GM12878 (cell line): ENCODE results near the gene TTC31. TPM values are rescaled to one million over a fixed set of nuclear protein-coding genes. Genes with fewer than 3 reads are reported as not detected.

Experiments used
- ATAC-seq: fragments of 200-7000 bp; cut with Tn5 transposase; 3 replicates; pipeline ENCODE4 v1.9.1; 2020; ENCODE audit warnings: mild to moderate bottlenecking, moderate library complexity
- BruUV-seq: library from RNA; stranded (reverse); fragments of 400-500 nt; replicated peaks from 2 replicates; lab custom pipeline; 2021; lab: Mats Ljungman, UMichigan
- CTCF ChIA-PET: fragments of 300-600 bp; sonication (Branson Sonifier 250); formaldehyde crosslinking; extraction: SDS; loops from one replicate; lab custom pipeline; 2021; ENCODE audit warnings: inconsistent platforms; lab: Yijun Ruan, JAX
- POLR2A ChIA-PET: fragments of 350-600 bp; formaldehyde crosslinking; extraction: SDS; loops from one replicate; lab custom pipeline; 2021; ENCODE audit warnings: inconsistent platforms; lab: Charles Lee
- RAD21 ChIA-PET: fragments of 300-600 bp; sonication (Branson Sonifier 250); formaldehyde crosslinking; loops from one replicate; lab custom pipeline; 2023; ENCODE audit warnings: antibody characterized with exemption; ENCODE audit not compliant: unreplicated experiment; lab: Charles Lee
- SMC1A ChIA-PET: fragments of 300-600 bp; sonication (Branson Sonifier 250); formaldehyde crosslinking; loops from one replicate; lab custom pipeline; 2023; ENCODE audit not compliant: unreplicated experiment, uncharacterized antibody; lab: Charles Lee
- DNase-seq: peaks from one replicate; pipeline ENCODE4 v3.0.0-alpha.2; 2011; ENCODE audit warnings: low read depth, low spot score
- FAIRE-seq: peaks from 3 replicates; lab custom pipeline; 2011; peaks lifted over from hg19 to GRCh38; lab: Jason Lieb, UNC
- H2AFZ ChIP-seq: 2 replicates; pipeline ENCODE4 v1.6.0; 2011; ENCODE audit warnings: low read depth, low read length, control low read depth; ENCODE audit not compliant: control insufficient read depth
- H3K27ac ChIP-seq: 2 replicates; pipeline ENCODE4 v1.5.1; 2011; ENCODE audit warnings: control low read depth; ENCODE audit not compliant: control insufficient read depth, insufficient read depth
- H3K27me3 ChIP-seq, 2 experiments: replicated peaks in 1 of 2; 2 replicates each; pipeline versions ENCODE4 v1.6.0 to v1.6.1; 2011; ENCODE audit warnings: low read length in 1 of 2; ENCODE audit not compliant: control insufficient read depth in 2 of 2, insufficient read depth in 2 of 2
- H3K36me3 ChIP-seq, 2 experiments: 2 replicates each; pipeline ENCODE4 v1.5.1; 2011; ENCODE audit warnings: low read length in 1 of 2; ENCODE audit not compliant: control insufficient read depth in 2 of 2, insufficient read depth in 2 of 2
- H3K4me1 ChIP-seq: 2 replicates; pipeline ENCODE4 v1.6.1; 2011; ENCODE audit warnings: mild to moderate bottlenecking, low read length, moderate library complexity, mixed read lengths; ENCODE audit not compliant: control insufficient read depth, insufficient read depth
- H3K4me2 ChIP-seq: 2 replicates; pipeline ENCODE4 v1.6.0; 2011; ENCODE audit warnings: control low read depth; ENCODE audit not compliant: control insufficient read depth, insufficient read depth
- H3K4me3 ChIP-seq: fragments of 200-600 bp; sonication (generic); 2 replicates; pipeline ENCODE4 v1.5.1; 2016
- H3K79me2 ChIP-seq: 2 replicates; pipeline ENCODE4 v1.6.0; 2011; ENCODE audit warnings: low read length; ENCODE audit not compliant: control insufficient read depth, insufficient read depth
- H3K9ac ChIP-seq: 2 replicates; pipeline ENCODE4 v1.8.0; 2011; ENCODE audit warnings: low read length, control low read depth, mixed read lengths; ENCODE audit not compliant: control insufficient read depth, insufficient read depth
- H3K9me3 ChIP-seq: replicated peaks from 3 replicates; pipeline ENCODE4 v1.5.1; 2011; ENCODE audit warnings: mild to moderate bottlenecking, low read length; ENCODE audit not compliant: control insufficient read depth, insufficient read depth
- H4K20me1 ChIP-seq: 2 replicates; pipeline ENCODE4 v1.6.0; 2011; ENCODE audit not compliant: control insufficient read depth, insufficient read depth
- CREM ChIP-seq: IDR thresholded peaks from 2 replicates; pipeline ENCODE4 v1.6.1; 2014; ENCODE audit warnings: antibody characterized with exemption, low read depth
- DPF2 ChIP-seq: fragments of 450-650 bp; IDR thresholded peaks from 2 replicates; pipeline ENCODE4 v1.6.1; 2017; ENCODE audit warnings: mild to moderate bottlenecking
- E2F4 ChIP-seq: IDR thresholded peaks from 2 replicates; pipeline ENCODE4 v1.6.1; 2012; ENCODE audit warnings: low read depth, low read length, improper control_type of control experiment
- HCFC1 ChIP-seq: fragments of 150-350 bp; IDR thresholded peaks from 2 replicates; pipeline ENCODE4 v1.6.1; 2014; ENCODE audit warnings: low read length
- IKZF2 ChIP-seq, 2 experiments: fragments of 450-650 bp; IDR thresholded peaks; 2 replicates each; pipeline ENCODE4 v1.6.1; 2017; ENCODE audit warnings: mild to moderate bottlenecking in 2 of 2, moderate library complexity in 2 of 2
- IRF4 ChIP-seq: IDR thresholded peaks from 2 replicates; pipeline ENCODE4 v1.6.1; 2011; ENCODE audit warnings: low read depth, low read length
- IRF5 ChIP-seq: fragments of 450-650 bp; IDR thresholded peaks from 2 replicates; pipeline ENCODE4 v1.6.1; 2017; ENCODE audit warnings: borderline replicate concordance
- MYC ChIP-seq: IDR thresholded peaks from 2 replicates; pipeline ENCODE4 v1.6.1; 2011; ENCODE audit warnings: mild to moderate bottlenecking, low read length, moderate library complexity, inconsistent platforms; ENCODE audit not compliant: insufficient read depth, insufficient replicate concordance, insufficient read length, severe bottlenecking
- NKRF ChIP-seq: fragments of 450-650 bp; conservative IDR thresholded peaks from 2 replicates; pipeline ENCODE4 v1.6.1; 2017; ENCODE audit warnings: mild to moderate bottlenecking, moderate library complexity
- REST ChIP-seq: IDR thresholded peaks from 2 replicates; pipeline ENCODE4 v1.6.1; 2012; ENCODE audit warnings: mild to moderate bottlenecking, low read depth, low read length
- SIN3A ChIP-seq: IDR thresholded peaks from 2 replicates; pipeline ENCODE4 v1.6.1; 2012; ENCODE audit warnings: low read depth, low read length, improper control_type of control experiment
- ZNF274 ChIP-seq: IDR thresholded peaks from one replicate; pipeline ENCODE4 v1.8.0; 2011; ENCODE audit not compliant: insufficient read length, insufficient read depth
- ZNF384 ChIP-seq: IDR thresholded peaks from 2 replicates; pipeline ENCODE4 v1.6.1; 2012; ENCODE audit warnings: low read depth, mild to moderate bottlenecking, low read length, improper control_type of control experiment, borderline replicate concordance
- WGBS: methylation state at CpG from one replicate; pipeline ENCODE4 v1.1.6; 2016; ENCODE audit warnings: low lambda C conversion rate; ENCODE audit not compliant: insufficient replicate concordance, insufficient coverage; ENCODE audit errors: missing lambda C conversion rate; 5-methylcytosine and 5-hydroxymethylcytosine counted together
- in situ Hi-C: fragments of 300-500 bp; cut with MboI; formaldehyde crosslinking; loops from 9 replicates; pipeline ENCODE4 v1.14.3; 2018; ENCODE audit warnings: mixed read lengths
- intact Hi-C: fragments of 100-400 bp; cut with micrococcal nuclease; formaldehyde crosslinking; loops from one replicate; pipeline ENCODE4 v1.14.2; 2022; ENCODE audit not compliant: unreplicated experiment
- polyA plus RNA-seq, 11 experiments: library from polyadenylated mRNA; depleted of rRNA in 4 of 11; unstranded in 6 of 11; stranded (reverse) in 5 of 11; fragments of >200 nt; fragmentation: Nextera tagmentation in 4 of 11; fragmentation: Illumina TruSeq in 1 of 11; extraction: Ambion mirVana in 4 of 11; extraction: Trizol in 1 of 11; gene quantifications; 1 replicate in 1 of 11; 2 replicates in 10 of 11; pipeline versions ENCODE4 v1.2.1 to v1.2.3, GENCODE V29; 2011 to 2016; ENCODE audit warnings: inconsistent platforms in 2 of 11, missing spikeins in 2 of 11, low read depth in 1 of 11
- total RNA-seq, 4 experiments: library from RNA; depleted of rRNA in 3 of 4; stranded (reverse); fragments of >200 nt in 3 of 4; fragmentation: Illumina TruSeq in 1 of 4; extraction: Trizol in 1 of 4; gene quantifications; 2 replicates each; pipeline versions ENCODE4 v1.2.1 to v1.2.3, GENCODE V29; 2013 to 2021

Gene TTC31
- total and polyA plus RNA-seq, 10 of the 15 experiments (the other 5 are each of a cell fraction or from before 2014, with no cell fraction given): 6.5 to 34.9 (median 25.9) TPM

GRCh38 chr2:74481431-74481830 lies 1.4 kb upstream of the TTC31 start:
- Histone ChIP-seq H3K4me3 (peak overlapping the region; percentile 97), H3K27ac (no peak overlapping the region), H3K9me3 (no peaks in the 10 kb centered on the region), H3K36me3 (no peaks in the 10 kb centered on the region), H3K27me3 (no peaks in the 10 kb centered on the region; a peak in 1 of 4 replicates), H3K79me2 (peaks cover 27% of the 10 kb centered on the region), H3K4me1 (peaks cover 13% of the 10 kb centered on the region), H2AFZ (no peak overlapping the region), H3K9ac (peak overlapping the region; percentile 91), H4K20me1 (no peaks in the 10 kb centered on the region; the same call in 1 of the 2 replicates), H3K4me2 (peak overlapping the region; percentile 96)
- TF ChIP-seq IRF5: no peak
- TF ChIP-seq MYC: no peak
- TF ChIP-seq SIN3A: no peak
- no peak for TF ChIP-seq DPF2
- no peak for TF ChIP-seq IKZF2 (IDR thresholded peaks at IDR 0.05)
- TF ChIP-seq E2F4: no peak
- TF ChIP-seq ZNF384: no peak
- no peak for TF ChIP-seq REST
- TF ChIP-seq NKRF: no peak
- TF ChIP-seq CREM: no peak
- no peak for TF ChIP-seq HCFC1
- no peak for TF ChIP-seq IRF4
- TF ChIP-seq ZNF274: no peak
- ATAC-seq (no peak), DNase-seq (no peak), FAIRE-seq (no peak)
- WGBS: 61% methylated on average over 3 of the region's 3 CpGs
- ChIA-PET CTCF (interaction anchor here (0.5 to 19.4 kb wide), 16 partner anchors 9 to 149 kb away, joined by 3 to 280 read pairs (median 6); partner anchors contain the start of genes AUP1, DQX1, HTRA2 and INO80B), SMC1A (interaction anchor here (0.7 to 5.7 kb wide), 12 partner anchors 8 to 107 kb away, joined by 3 to 128 read pairs (median 7); partner anchors contain the start of genes C2orf81, HTRA2, INO80B and MRPL53), RAD21 (interaction anchor here (0.6 to 5.9 kb wide), 13 partner anchors 9 to 657 kb away, joined by 3 to 121 read pairs (median 5); partner anchors contain the start of genes AUP1, DQX1, HTRA2 and INO80B), POLR2A (interaction anchor here (0.7 to 3.6 kb wide), 13 partner anchors 9 to 119 kb away, joined by 3 to 44 read pairs (median 5); partner anchors contain the start of genes AUP1, HTRA2, INO80B and MOGS)
- no TSS peak for BruUV-seq
- in situ Hi-C loops (loop anchor here (10.0 kb wide), 1 partner anchor 103 kb away; no protein-coding TSS in a partner anchor), intact Hi-C loops (no loop called here)
